ENCODE results near the gene ILDR2.

Gene ILDR2

DNA sequence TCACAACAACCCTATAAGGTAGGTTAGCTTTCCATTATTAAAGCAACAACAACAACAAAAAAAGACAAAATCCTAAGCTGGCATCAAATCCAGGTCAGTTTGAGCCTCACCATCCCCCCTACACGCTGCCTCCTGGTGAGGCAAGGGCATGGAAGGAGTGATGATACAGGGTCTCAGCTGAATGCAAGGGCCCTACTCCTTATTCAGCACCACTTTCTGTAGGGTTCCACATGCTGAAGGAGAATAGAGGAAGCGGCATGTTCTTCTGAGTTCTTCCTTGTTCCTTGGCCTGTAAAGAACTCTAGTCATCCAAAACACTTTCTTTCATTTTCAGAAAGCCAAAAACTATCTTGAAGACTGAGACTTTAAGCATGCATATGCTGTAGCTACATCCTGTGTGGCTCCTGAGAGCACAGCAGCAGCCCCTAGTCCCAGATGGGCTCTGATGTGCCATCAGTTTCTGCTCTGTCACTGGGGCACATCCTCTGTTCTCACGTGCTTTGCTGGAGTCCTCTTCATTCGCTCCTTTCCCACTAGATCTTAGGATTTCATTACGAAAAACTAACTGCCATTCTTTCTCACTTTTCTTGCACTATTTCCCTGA, 6.2 kb downstream of the ILDR2 start:
- no peak for DNase-seq

DNA sequence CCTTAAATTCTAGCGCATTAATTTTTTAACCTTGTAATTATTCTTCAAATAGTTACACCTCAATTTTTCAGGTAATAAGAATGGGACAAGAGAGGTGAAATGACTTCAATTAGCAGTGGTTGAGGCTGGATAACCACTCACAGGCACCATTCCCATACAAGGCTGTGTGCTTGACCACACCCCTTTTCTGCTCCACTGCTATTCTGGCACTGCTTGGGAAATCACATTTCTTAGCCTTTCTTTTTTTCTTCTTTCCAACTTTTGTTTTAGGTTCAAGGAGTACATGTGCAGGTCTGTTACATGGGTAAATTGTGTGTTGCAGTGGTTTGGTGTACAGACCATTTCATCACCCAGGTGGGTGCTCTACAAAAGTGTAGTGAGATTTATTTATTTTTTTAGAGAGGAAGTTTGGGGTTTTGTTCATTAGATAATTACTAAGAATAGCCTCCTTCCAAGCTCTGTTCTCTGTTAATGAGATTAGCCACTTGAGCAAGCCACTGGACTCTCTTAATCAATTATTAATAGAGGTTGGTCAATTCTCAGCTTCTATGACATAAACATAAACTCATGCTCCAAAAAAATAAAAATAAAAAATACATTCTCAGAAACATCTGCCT, 14.4 kb downstream of the ILDR2 start:
- no peak for DNase-seq

DNA sequence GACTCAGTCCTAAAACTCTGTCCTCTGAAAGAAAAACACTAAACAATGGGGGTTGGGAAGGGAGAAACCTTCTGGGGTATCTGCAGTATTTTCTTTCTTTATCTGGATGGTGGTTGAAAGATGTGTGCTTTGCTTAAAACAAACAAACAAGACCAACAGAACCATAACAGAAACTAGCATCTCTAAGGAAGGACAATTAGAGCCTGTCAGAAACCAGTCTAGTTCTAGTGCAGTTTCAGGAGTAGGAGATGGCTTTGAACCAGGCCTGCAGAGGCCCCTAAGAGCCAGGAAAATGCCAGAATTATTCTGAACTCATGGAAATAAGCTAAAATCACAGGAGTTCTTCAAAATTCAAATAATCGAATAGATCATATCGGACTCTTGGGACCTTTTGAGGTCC, 18.5 kb downstream of the ILDR2 start:
- no peak for DNase-seq

DNA sequence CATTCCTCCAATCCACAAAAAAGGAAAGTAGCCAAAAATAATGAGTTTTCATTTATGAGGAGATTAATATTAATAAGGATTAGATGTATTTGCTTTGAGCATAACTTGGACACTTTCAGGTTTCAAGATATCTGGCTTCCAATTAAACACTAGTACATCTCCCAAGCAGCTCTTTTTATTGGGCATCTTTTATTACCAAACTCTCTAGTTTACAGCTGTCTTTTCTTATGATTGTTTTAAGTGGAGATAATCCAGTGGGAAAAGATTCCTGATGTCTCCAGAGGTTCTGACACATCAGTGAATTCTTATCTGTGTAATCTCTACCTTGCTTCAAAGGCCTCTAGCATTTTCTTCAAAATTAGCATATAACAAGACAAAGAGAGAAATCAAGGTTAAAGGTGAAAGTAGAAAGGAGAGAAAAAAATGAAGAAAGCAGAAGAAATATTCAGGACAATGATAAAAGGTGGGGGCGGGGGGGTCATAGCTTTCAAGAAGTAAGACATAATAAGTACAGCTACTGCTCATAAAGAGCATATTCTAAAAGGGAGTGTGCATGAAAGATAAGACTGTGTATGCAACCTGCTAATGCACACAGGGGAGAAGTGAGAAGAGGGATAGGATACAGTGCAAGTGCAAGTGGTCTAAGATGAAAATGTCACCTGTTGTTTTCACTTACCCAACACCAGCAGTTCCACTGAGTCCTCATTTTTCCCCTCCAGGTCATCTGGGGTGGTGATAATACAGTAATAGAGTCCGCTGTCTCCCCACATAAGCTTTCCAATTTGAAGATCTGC, 19.1 kb downstream of the ILDR2 start:
- DNase-seq, result no peak

DNA sequence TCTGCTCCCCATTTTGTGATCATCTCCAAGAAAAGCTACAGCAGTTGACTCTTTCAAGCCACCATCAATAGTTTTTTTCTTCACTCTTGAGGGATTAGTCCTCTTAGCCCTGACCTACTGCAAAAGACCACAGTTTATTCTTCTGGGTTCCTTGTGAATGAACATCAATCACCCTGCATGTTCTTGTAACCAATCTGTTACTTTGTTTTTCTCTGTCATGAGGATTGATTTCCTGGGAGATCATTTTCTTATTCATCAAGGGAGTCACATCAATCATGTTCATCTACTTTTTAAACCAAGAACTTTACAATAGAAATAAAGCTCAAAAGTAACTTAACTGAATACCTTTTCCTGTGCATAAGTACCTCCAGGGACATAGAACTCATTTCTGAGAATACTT, 21.8 kb downstream of the ILDR2 start:
- DNase-seq, result no peak

DNA sequence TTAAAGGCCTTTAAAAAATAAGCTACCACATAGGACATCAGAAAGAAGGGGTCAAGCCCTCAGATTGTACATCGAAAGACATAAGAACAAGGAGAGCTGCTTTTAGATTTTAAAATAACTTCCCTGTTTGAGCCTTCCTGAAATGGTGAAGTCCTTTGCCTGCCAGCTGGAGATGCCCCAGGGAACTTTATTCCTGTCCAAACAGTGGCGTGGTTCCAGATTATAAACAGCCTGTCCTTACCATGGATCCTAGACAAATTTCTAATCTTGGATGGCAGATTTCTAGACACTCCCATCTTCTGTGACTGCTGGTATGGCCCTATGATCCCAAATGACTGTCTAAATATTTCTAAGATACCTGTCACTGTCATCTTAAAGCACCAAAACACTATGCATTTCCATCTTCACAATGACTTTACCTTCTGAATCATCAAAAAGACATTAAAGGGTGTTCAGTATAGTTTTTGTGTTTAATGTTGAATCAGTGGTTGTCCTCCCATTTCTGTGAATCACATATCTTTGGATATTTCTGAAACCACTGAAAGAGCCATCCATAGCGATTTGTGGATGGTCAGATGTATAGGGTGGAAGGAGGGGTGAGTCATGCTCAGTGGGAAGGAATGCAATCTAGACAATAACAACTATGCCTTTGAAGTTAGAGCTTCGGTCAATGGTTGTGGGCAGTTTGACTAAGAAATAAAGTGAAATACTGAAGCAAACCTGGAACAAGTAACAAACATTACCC, 23.2 kb downstream of the ILDR2 start:
- no peak for DNase-seq

DNA sequence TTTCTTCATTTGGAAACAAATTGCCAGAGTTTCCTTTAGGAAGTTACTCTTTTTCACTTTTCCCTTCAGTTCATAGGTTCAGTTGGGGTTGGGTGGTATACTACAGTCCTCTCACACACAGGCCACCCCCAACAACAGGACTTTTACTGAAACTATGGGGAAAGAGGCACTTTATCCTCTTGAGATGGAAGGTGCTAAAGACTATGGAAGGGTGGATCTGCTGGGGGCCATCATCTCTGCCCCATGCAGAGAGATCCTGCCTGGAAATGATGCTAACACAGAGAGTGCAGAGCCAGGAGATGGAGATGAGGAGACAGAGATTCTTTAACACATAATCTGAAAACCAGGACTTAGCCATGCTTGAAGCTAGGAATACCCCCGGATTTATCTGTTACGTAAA, 24.3 kb downstream of the ILDR2 start:
- no peak for DNase-seq

DNA sequence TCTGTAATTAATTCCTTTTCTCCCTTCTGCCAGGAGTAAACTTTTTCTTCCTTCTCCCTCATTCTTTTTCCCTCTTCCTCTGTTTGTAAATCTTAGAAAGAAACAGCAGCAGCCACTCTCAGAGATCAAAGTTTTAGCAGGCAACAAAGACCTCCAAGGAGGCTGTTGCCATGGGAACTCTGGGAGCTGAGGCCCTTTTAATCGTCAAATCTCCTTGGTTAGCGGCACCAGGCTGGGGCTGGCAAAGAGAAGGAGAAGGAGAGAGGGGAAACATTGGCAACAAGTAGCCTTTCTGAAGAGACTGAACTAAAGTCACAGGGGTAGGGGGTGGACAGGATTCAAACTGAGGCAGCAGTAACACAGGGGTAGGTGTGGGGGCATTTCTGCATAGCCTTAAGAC, 25.2 kb downstream of the ILDR2 start:
- no peak for DNase-seq

DNA sequence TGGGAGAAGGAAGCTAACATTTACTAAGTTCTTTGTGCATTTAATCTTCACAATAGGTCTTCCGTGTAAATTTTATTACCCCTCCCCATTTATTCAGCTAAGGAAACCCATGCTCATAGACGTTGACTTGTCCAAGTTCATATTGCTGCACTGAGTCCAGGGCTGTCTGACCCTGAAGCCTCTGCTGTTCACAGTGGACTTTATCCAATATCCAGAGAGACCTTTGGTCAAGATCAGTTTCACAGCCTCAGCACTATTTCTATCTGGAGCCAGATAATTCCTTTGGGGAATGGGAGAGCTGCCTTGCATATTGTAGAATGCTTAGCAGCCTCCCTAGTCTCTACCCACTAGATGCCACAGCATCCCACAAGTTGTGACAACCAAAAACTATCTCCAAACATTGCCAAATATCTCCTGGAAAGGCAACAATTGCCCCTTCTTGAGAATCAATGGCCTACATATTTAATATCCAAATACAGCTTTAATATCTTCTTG, 26.4 kb downstream of the ILDR2 start:
- DNase-seq, result no peak

DNA sequence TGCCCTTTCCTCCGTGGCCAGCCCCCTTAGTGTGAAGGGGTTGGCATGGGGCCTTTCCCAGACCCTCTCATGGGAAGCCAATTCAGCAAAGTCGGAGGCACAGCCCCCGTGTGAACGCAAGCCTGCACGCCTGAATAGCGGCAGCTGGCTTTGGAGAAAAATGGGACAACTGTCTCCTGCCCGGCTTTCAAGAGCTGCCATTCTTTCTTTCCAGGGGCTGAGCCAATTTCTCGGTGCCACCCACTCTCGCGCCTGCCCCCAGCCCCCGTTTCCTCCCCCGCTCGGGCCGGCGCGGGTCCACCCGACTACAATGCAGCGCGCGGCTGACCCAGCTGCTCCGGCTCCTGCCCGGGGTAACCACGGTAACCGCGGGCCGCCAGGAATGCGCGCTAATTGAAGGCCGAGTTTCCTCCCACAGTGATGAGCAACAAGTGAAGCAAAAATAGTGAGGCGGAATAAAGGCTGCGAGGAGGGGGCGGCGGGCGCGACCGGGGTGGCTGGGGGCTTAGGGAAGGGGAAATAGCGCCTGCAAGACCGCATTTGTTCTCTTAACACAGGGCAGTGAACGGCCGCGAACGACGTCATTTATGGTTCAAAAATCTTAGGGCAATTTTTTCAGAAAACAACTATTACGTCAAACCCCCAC, 27.8 kb downstream of the ILDR2 start:
- no peak for DNase-seq

DNA sequence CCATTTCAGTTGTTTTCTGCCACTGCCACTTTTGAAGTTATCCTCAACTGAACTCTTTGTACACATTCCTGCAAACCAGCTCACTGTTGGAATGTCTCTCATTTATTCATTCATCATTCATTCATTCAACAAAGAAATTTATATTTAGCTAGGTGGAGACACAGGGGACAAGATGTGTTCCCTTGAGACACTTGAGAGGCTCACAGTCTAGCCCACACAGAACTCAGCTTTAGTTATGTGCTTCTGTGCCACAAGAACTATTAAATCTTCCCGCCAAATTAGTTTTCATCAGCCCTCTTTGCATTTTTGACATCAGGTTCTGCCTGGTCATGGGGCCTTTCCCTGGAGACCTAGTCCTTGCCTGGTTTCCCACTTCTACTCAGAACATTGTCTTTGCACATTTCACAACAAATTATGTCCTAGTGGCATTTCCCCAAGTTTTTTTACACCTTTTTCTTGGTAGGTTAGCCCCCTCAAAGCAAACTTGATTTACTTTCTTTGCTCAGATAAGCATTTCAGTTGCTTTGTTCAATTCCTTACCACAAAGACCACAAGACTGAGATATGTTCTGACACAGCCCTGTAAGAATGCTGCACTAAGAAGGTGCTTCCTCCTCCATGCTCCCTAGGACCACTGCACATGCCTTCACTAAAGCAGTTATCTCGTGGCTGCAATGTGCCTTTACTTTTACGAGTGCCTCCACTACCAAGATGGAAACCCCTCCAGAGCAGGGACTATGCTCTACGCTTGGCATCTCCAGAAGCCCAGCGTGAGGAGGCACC, 31.0 kb downstream of the ILDR2 start:
- peak; percentile 59 to 64 for DNase-seq

DNA sequence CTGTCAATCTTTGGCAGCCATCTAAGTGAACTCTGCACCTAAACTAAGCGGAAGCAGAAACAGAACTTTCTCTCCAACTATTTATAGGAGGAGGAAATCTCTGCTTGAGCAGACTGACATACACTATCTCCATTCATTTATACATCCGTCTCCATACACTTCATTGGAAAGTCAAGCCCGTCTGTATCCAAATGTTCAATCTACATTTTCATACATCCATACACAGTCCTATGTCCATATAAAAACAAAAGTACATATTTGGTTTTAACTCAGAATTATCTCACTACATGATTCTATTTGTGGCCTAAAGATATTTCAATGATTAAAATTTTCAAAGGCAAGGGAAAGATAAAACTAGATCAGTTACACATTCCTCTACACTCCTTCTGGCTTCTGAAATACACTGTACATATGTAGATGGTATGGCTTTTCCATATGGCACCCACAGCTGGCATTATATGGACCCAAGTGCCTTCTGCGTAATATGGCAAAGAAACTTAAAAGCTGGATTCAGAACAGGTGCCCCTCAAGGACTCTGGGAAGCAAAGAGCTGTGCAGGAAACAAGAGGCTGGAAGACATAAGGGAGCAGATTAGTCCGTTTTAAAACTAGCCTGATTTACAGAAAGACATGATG, 35.5 kb downstream of the ILDR2 start:
- no peak for DNase-seq

DNA sequence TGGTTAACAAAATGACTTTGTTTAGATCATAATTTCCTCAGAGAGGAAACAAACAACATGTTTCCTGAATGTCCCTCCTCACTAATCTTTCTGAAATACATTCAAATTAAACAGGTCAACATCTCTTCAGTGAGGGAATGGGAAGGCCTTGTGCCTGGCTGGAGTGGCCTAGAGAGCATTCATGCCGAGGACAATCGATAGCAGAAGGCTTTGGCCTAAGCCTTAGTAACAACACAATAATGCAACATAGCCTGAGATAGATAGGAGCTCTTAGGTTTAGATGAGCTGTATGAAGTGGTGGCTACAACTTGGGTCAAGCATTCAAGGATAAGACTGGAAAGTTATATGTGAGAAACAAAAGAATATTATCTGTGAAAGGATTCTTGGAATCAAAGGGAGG, 37.4 kb downstream of the ILDR2 start:
- no peak for DNase-seq

DNA sequence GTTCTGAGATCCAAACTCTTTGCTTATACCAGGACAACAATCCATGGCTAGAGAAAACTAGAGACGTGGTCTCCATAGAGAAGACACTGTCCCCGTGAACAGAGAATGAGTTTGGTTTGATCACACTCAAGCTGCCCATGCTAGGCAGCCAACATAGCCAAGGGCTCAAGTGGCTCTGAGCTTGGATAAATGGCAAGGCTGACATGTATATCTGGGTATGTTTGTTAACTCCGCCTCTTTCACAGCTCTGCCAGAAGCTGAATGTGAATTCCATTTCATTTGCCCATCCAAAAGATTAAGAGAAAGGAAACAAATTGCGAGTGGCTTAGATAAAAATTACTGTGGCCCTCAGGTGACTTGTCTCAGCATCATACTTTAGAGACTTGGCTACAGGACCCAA, 38.0 kb downstream of the ILDR2 start:
- DNase-seq, result no peak

DNA sequence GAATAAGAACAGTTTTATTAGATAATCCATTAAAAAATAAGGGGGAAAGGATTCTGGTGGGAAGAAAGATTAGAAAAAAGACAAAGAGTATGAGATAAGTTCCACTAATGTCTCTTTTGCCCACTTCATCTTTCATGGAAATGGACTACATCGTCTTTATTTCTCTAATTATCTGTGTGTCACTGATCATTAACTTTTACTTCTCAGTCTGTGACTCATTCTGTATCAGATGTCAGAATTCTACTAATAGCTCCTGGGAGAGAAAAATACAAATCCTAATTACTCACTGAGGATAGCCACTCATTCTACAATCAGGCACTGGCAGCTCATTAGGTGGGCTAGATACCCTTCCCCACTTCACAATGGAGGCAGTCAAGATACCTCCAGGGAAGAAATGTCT, 41.7 kb downstream of the ILDR2 start:
- no peak for DNase-seq

DNA sequence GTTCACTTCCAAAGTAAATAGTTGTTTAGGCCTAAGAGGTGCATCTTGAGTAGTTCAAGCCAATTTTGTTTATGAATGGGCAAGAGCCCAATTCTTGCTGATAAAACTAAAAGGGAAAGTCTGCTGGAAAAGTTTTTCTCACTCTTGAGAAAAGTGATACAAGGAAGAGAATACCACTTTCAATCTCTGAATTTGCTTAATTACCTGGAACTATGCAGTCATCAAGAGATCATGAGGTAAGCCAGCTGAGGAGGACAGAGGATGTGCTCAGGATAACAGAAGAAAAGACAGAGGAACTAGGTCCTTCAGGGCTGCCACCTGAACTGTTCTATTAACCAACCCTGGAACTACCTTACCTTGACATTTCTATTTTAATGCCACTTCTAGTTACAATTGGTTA, 42.2 kb downstream of the ILDR2 start:
- no peak for DNase-seq

DNA sequence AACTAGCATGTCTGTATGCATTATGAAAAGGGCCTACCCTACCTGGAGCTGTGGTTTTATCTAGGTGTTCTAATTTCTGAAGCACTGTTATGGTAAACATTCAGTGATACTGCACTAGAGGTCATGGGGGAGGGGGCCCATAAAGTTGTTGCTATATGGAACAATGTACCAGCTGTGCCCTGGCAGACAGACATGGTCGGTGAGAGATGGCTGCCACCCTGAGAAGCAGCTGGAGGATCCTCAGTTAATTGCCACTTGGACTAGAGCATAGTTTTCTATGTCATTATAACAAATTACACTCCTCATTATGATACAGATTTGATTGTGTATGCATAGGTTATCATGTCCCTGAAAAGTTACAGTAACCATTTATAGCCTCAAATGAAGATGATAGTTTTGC, 45.4 kb downstream of the ILDR2 start:
- no peak for DNase-seq

DNA sequence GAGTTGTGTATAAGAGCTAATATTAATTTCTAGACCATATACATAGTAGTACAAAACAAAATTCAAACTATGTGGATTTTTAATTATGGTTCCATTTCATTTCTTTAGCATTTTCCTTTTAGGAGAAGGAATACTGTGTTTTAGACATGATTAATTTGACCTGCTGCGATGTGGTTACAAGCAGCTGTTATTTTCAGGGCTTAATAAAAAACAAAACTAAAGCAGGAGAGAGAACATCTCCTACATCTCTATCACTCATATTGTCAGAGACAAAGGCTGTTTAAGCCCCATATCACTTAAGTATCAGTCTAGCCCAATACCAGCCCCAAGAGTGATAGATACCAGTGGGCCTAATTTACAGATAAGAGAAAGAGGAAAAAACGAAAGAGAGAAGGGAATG, 47.6 kb downstream of the ILDR2 start:
- no peak for DNase-seq

DNA sequence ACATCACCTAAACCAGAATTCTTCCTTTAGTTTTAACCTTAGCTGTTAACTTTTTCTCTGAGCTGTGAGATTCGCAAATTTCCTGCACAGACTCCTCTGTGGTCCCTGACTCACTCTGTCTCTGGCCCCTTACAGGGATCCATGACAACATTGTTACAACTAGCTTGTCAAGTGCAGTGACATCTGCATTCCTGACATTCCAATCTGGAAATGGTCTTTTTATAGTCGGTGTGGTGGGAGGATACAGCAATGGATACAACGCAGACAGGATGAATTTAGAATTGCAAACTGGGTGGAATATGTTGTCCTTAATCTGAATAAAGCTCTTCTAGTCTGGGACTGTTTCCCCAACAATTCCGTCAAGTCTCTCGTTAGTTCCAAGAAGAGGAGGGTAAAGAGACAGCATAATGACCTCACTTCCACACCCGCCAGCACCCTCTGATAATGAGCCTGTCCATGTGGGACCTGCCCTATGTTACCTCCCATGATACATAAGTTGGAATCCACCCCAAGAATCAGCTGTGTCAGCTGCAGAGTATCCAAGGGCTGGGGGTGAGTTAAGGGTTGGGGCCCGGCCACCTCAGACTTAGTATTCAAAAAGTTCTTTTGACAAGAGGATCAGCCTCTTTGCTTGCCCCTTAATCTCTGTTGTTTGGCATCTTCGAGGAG, 49.4 kb downstream of the ILDR2 start:
- DNase-seq, result no peak

DNA sequence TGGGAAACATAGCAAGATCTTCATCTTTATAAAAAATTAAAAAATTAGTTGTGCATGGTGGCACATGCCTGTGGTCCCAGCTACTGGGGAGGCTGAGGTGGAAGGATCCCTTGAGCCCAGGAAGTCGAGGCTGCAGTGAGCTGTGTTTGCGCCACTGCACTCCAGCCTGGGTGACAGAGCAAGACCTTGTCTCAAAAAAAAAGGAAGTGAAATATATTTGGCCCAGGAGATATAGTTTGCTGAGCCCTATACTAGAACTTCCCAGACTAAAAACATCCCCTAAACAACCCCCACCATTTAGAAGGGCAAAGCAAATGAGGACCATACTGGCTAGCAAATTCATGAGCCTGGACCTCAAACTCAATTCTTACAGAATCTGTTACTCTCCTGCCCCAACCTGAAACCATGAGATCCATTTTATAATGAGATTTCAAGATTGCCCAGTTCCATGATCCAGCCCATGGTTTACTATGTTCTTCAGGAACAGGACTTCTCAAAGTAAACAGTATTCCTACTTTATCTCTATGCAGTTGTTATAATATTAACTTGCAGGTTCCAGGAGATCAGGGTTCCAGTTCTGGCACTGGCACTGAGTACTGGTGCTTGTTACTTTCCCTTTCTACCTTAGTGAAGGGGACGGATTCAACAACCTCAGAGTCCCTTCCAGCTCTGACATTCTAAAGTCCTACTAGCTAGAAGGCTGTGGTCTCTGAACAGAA, 50.4 kb downstream of the ILDR2 start:
- peak; percentile 49 to 63 for DNase-seq
